ENCODE data around the gene KIF4A.
A peak's percentile ranks its signal among the peaks of the same experiment; 100 is the strongest.

KIF4A gene

GRCh38 chrX:70279081-70279480 lies 10.8 kb upstream of the KIF4A start:
- no peak overlapping the region for H2AFZ ChIP-seq (ENCODE audit: low read depth, low read length)
- no peaks in the 10 kb centered on the region for H4K20me1 ChIP-seq (ENCODE audit: insufficient read depth, low read length)
- no peak overlapping the region for H3K4me3 ChIP-seq (ENCODE audit: low read length)
- no peaks in the 10 kb centered on the region for H3K4me1 ChIP-seq (ENCODE audit: low read length)
- no peaks in the 10 kb centered on the region for H3K36me3 ChIP-seq (replicated peaks; ENCODE audit: low read depth, low read length)
- no peaks in the 10 kb centered on the region for H3K27me3 ChIP-seq (ENCODE audit: low read depth, low read length)
- TF ChIP-seq EZH2phosphoT487 (IDR thresholded peaks at IDR 0.05; ENCODE audit: low read depth) = no peak
- H3K9ac ChIP-seq (ENCODE audit: low read length) = no peak overlapping the region
- H3K4me2 ChIP-seq (ENCODE audit: low read length) = no peak overlapping the region
- no peaks in the 10 kb centered on the region for H3K79me2 ChIP-seq (ENCODE audit: low read length)
- H3K27ac ChIP-seq (ENCODE audit: low read length) = no peak overlapping the region
- no peaks in the 10 kb centered on the region for H3K9me3 ChIP-seq (ENCODE audit: insufficient read depth, low read length)

GRCh38 chrX:70280573-70280972 lies 9.3 kb upstream of the KIF4A start:
- H3K4me3 ChIP-seq (ENCODE audit: low read length) = no peak overlapping the region
- no peaks in the 10 kb centered on the region for H3K36me3 ChIP-seq (replicated peaks; ENCODE audit: low read depth, low read length)
- H3K4me2 ChIP-seq (ENCODE audit: low read length) = no peak overlapping the region
- H3K4me1 ChIP-seq (ENCODE audit: low read length) = no peaks in the 10 kb centered on the region
- H4K20me1 ChIP-seq (ENCODE audit: insufficient read depth, low read length) = no peaks in the 10 kb centered on the region
- H3K27ac ChIP-seq (ENCODE audit: low read length) = no peak overlapping the region
- no peak overlapping the region for H3K9ac ChIP-seq (ENCODE audit: low read length)
- no peaks in the 10 kb centered on the region for H3K79me2 ChIP-seq (ENCODE audit: low read length)
- H3K9me3 ChIP-seq (ENCODE audit: insufficient read depth, low read length) = no peaks in the 10 kb centered on the region
- no peak overlapping the region for H2AFZ ChIP-seq (ENCODE audit: low read depth, low read length)
- no peaks in the 10 kb centered on the region for H3K27me3 ChIP-seq (ENCODE audit: low read depth, low read length)
- TF ChIP-seq EZH2phosphoT487 (IDR thresholded peaks at IDR 0.05; ENCODE audit: low read depth) = no peak
- TF ChIP-seq CTCF (IDR thresholded peaks at IDR 0.05; ENCODE audit: low read depth, low read length) = no peak

- Histone ChIP-seq H3K9me3 (ENCODE audit: insufficient read depth, low read length) (no peaks in the 10 kb centered on the region), H3K79me2 (ENCODE audit: low read length) (no peaks in the 10 kb centered on the region), H2AFZ (ENCODE audit: low read depth, low read length) (no peak within 1 kb of the TSS), H3K27ac (ENCODE audit: low read length) (no peak within 1 kb of the TSS), H3K4me3 (ENCODE audit: low read length) (no peak within 1 kb of the TSS), H3K4me2 (ENCODE audit: low read length) (no peak within 1 kb of the TSS), H3K36me3 (replicated peaks; ENCODE audit: low read depth, low read length) (no peaks in the 10 kb centered on the region), H4K20me1 (ENCODE audit: insufficient read depth, low read length) (no peaks in the 10 kb centered on the region), H3K27me3 (ENCODE audit: low read depth, low read length) (no peaks in the 10 kb centered on the region), H3K4me1 (ENCODE audit: low read length) (no peaks in the 10 kb centered on the region), H3K9ac (ENCODE audit: low read length) (no peak within 1 kb of the TSS)
- no peak for TF ChIP-seq EZH2phosphoT487 (IDR thresholded peaks at IDR 0.05; ENCODE audit: low read depth)
- no peak for TF ChIP-seq CTCF (IDR thresholded peaks at IDR 0.05; ENCODE audit: low read depth, low read length)
Observed at GRCh38 chrX:70281951-70282350, 8.0 kb upstream of the KIF4A start, which contains the start of gene RAB41. Gene RAB41 (plus strand): TSS chrX:70282172. CDS start chrX:70282218, 46 bp downstream.

- TF ChIP-seq EZH2phosphoT487 (IDR thresholded peaks at IDR 0.05; ENCODE audit: low read depth) (no peak), CTCF (IDR thresholded peaks at IDR 0.05; ENCODE audit: low read depth, low read length) (no peak)
- Histone ChIP-seq H3K4me1 (ENCODE audit: low read length) (peaks cover 10% of the 10 kb centered on the region), H3K4me3 (ENCODE audit: low read length) (peak overlapping the region; percentile 88), H3K27ac (ENCODE audit: low read length) (no peak overlapping the region), H3K9me3 (ENCODE audit: insufficient read depth, low read length) (no peaks in the 10 kb centered on the region), H3K79me2 (ENCODE audit: low read length) (peaks cover 20% of the 10 kb centered on the region), H3K27me3 (ENCODE audit: low read depth, low read length) (no peaks in the 10 kb centered on the region), H3K36me3 (replicated peaks; ENCODE audit: low read depth, low read length) (peaks cover 6% of the 10 kb centered on the region), H4K20me1 (ENCODE audit: insufficient read depth, low read length) (no peaks in the 10 kb centered on the region), H3K9ac (ENCODE audit: low read length) (peak overlapping the region; percentile 77), H3K4me2 (ENCODE audit: low read length) (peak overlapping the region; percentile 96), H2AFZ (ENCODE audit: low read depth, low read length) (peak overlapping the region; percentile 84)
Observed at GRCh38 chrX:70289168-70289792, 624 bp upstream of the KIF4A start.
